Stimulated activated CD4-positive, alpha-beta T cell treated with anti-CD3 and anti-CD28 coated beads, TNF-alpha, amount 100 ng/mL, for 24 hours (primary cell): Measurements from ENCODE around the gene INSR.
"Not testable (repeated sequence)": the region's sequence is repeated elsewhere in the genome, so short reads cannot be mapped to it uniquely, and the experiment has no call there.

Source experiments
- DNase-seq, 3 experiments: peaks; one replicate each; pipeline ENCODE4 v3.0.0-alpha.2; 2020; ENCODE audit warnings: low read depth in 3 of 3

Gene INSR

GRCh38 chr19:7195046-7195445, 99.2 kb downstream of the INSR start:
- no peak for DNase-seq

- DNase-seq: no peak
Measured at GRCh38 chr19:7194566-7194965, 99.6 kb downstream of the INSR start.

GRCh38 chr19:7191946-7192691, 102.1 kb downstream of the INSR start:
- peak in 2 of 3 experiments; percentile 21 to 25 for DNase-seq

GRCh38 chr19:7188698-7189629, 105.2 kb downstream of the INSR start:
- no peak for DNase-seq

- no peak for DNase-seq
Measured at GRCh38 chr19:7187605-7188339, 106.4 kb downstream of the INSR start.

GRCh38 chr19:7182489-7182888, 111.7 kb downstream of the INSR start:
- no peak for DNase-seq

GRCh38 chr19:7179917-7180306, 114.3 kb downstream of the INSR start:
- DNase-seq: no peak

- DNase-seq: no peak
Measured at GRCh38 chr19:7177926-7178325, 116.3 kb downstream of the INSR start.

GRCh38 chr19:7176792-7177191, 117.4 kb downstream of the INSR start:
- no peak for DNase-seq

- DNase-seq: no peak
Measured at GRCh38 chr19:7172794-7173193, 121.4 kb downstream of the INSR start.

- no peak for DNase-seq
Measured at GRCh38 chr19:7170983-7171382, 123.2 kb downstream of the INSR start.

- no peak for DNase-seq
Measured at GRCh38 chr19:7168941-7169340, 125.3 kb downstream of the INSR start.

- DNase-seq: no peak
Measured at GRCh38 chr19:7161292-7161691, 132.9 kb downstream of the INSR start.

GRCh38 chr19:7159105-7159933, 134.9 kb downstream of the INSR start:
- no peak for DNase-seq

GRCh38 chr19:7153022-7153421, 141.2 kb downstream of the INSR start:
- DNase-seq: no peak

GRCh38 chr19:7152568-7152967, 141.6 kb downstream of the INSR start:
- no peak for DNase-seq

GRCh38 chr19:7149956-7150705, 144.1 kb downstream of the INSR start:
- DNase-seq: no peak

- not testable (repeated sequence) for DNase-seq
Measured at GRCh38 chr19:7147119-7147675, 147.0 kb downstream of the INSR start.

- not testable (repeated sequence) for DNase-seq
Measured at GRCh38 chr19:7146086-7146485, 148.1 kb downstream of the INSR start.

- no peak for DNase-seq
Measured at GRCh38 chr19:7145494-7145893, 148.7 kb downstream of the INSR start.
